ENCODE measurements around the gene EIF2D.

Gene EIF2D

GRCh38 chr1:206595581-206596318 lies 16.5 kb downstream of the EIF2D start:
- no peak for TF ChIP-seq CTCF (IDR thresholded peaks at IDR 0.05; ENCODE audit: low read depth, low read length, missing control alignments)
- no peak overlapping the region for H3K4me3 ChIP-seq (ENCODE audit: low read depth, low read length)
- DNase-seq (ENCODE audit: low read depth) = no peak
- in situ Hi-C loops (cut with HindIII; ENCODE audit: low sequenced_read_pairs) = no loop called here

DNA sequence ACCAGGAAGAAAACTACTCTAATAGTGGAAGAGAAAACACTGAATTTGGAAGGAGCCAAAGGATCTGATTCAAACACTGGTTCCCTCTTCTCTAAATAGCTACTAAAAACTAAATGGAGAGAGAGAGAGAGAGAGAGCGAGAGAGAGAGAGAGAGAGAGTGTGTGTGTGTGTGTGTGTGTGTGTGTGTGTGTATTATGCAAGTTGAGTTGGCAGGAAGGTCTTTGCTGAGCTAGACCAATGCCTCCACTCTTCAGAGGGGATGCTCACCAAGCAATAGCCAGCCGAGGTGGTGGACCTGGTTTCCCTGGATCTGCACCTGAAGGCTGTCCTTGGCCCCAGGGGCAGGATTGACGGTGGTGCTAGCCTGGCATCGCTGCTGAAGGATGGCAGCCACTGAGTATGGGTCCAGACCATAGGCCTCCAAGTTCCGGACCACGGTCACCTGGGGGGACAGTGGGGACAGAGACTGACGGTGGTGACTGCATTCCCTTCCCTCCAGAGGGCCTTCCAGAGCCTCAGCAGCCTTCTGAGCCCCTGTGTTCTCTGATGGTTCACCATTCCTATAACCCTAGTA lies 18.8 kb downstream of the EIF2D start:
- in situ Hi-C loops (cut with HindIII; ENCODE audit: low sequenced_read_pairs) = no loop called here
- no peak for DNase-seq (ENCODE audit: low read depth)
- no peak for TF ChIP-seq CTCF (IDR thresholded peaks at IDR 0.05; ENCODE audit: low read depth, low read length, missing control alignments)
- no peak overlapping the region for H3K4me3 ChIP-seq (ENCODE audit: low read depth, low read length)

DNA sequence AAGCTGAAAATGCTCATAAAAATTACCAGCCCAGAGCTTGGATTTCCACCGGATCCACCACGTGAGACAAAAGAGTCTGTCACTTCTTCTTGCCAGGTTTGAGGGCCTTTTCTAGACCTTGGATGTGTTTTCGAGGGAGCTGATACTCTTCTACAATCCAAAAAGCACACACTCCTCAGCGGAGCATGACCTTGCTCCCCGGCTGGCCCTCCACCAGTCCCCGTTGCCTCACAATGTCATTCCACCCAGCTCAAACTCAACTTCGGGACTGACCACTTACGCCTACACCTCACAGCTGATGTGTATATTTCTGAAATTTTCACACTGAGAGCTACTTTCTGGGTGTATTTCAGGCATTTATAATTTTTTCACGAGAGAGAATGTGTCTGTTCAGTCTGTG lies 20.6 kb downstream of the EIF2D start:
- H3K4me3 ChIP-seq (ENCODE audit: low read depth, low read length) = no peak overlapping the region
- in situ Hi-C loops (cut with HindIII; ENCODE audit: low sequenced_read_pairs) = no loop called here
- no peak for DNase-seq (ENCODE audit: low read depth)
- TF ChIP-seq CTCF (IDR thresholded peaks at IDR 0.05; ENCODE audit: low read depth, low read length, missing control alignments) = no peak

DNA sequence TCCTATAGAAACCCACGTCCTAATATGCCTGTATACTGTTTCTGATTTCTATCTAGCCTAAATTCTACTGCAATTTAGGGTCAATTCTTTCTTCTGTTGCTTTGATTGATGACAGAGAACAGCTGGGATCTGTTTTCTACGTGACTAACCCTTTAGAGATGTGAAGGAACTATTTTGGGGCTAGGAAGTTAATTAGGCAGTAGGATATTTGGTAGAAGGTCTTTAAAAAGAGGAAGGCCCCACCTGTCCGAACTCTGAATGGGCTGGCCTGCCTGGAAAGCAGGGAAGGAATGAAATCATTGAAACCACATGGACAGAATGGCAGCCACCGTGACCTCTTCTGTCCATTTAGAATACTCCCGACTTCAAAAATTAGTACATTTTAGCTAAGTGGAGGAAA lies 21.0 kb downstream of the EIF2D start:
- DNase-seq (ENCODE audit: low read depth) = no peak
- in situ Hi-C loops (cut with HindIII; ENCODE audit: low sequenced_read_pairs) = no loop called here
- H3K4me3 ChIP-seq (ENCODE audit: low read depth, low read length) = no peak overlapping the region
- no peak for TF ChIP-seq CTCF (IDR thresholded peaks at IDR 0.05; ENCODE audit: low read depth, low read length, missing control alignments)

GRCh38 chr1:206590025-206590758 lies 22.1 kb downstream of the EIF2D start:
- H3K4me3 ChIP-seq (ENCODE audit: low read depth, low read length) = no peak overlapping the region
- in situ Hi-C loops (cut with HindIII; ENCODE audit: low sequenced_read_pairs) = no loop called here
- TF ChIP-seq CTCF (IDR thresholded peaks at IDR 0.05; ENCODE audit: low read depth, low read length, missing control alignments) = peak; percentile 29
- DNase-seq (ENCODE audit: low read depth) = no peak

DNA sequence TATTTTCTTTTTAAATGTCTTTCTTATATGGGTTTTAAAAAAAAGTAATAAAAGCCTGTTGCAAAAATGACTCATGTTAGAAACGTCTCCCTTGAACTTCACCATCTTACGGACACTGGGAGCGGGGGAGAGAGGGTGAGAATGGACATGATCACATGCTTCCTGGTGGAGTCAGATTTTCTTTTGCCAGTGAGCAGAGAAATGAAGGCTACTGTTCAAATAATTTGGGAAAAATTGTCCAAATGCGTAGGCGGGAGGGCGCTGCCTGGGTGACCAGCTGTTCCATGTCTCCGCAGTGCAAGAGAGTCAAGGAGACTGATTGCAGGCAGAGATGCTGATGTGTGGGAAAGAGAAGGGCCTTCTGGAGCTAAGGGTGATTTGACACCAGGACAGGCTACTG lies 23.1 kb downstream of the EIF2D start:
- H3K4me3 ChIP-seq (ENCODE audit: low read depth, low read length) = no peak overlapping the region
- in situ Hi-C loops (cut with HindIII; ENCODE audit: low sequenced_read_pairs) = no loop called here
- peak; percentile 60 for DNase-seq (ENCODE audit: low read depth)
- no peak for TF ChIP-seq CTCF (IDR thresholded peaks at IDR 0.05; ENCODE audit: low read depth, low read length, missing control alignments)

All from astrocyte of the cerebellum (primary cell).